IMR-90 (cell line): ENCODE measurements around the gene LHFPL6. TPM values are rescaled to one million over a fixed set of nuclear protein-coding genes. Genes with fewer than 3 reads are reported as not detected.
A peak's percentile ranks its signal among the peaks of the same experiment; 100 is the strongest.

ENCODE experiments used
- ATAC-seq: fragments of 200-7000 bp; cut with Tn5 transposase; 2 replicates; pipeline ENCODE4 v1.9.1; 2020; ENCODE audit warnings: low read depth, mild to moderate bottlenecking, moderate library complexity
- BruUV-seq: library from RNA; stranded (reverse); fragments of 400-500 nt; replicated peaks from 2 replicates; lab custom pipeline; 2021; lab: Mats Ljungman, UMichigan
- CTCF ChIA-PET: fragments of 300-600 bp; formaldehyde crosslinking; extraction: SDS; loops from one replicate; lab custom pipeline; 2021; ENCODE audit warnings: antibody characterized with exemption; lab: Yijun Ruan, JAX
- POLR2A ChIA-PET: fragments of 300-600 bp; sonication (Branson Sonifier 250); formaldehyde crosslinking; loops from one replicate; lab custom pipeline; 2022; ENCODE audit warnings: antibody characterized with exemption; ENCODE audit not compliant: unreplicated experiment; lab: Charles Lee
- DNase-seq: peaks from one replicate; pipeline ENCODE4 v3.0.0; 2013
- H2AFZ ChIP-seq: replicated peaks from 2 replicates; pipeline ENCODE3; 2013; ENCODE audit warnings: low read length, mild to moderate bottlenecking; ENCODE audit not compliant: poor library complexity
- H2AK5ac ChIP-seq: 2 replicates; pipeline ENCODE4 v1.6.1; 2013; ENCODE audit warnings: low read depth, low read length, inconsistent platforms
- H2AK9ac ChIP-seq: replicated peaks from 2 replicates; pipeline ENCODE3; 2013; ENCODE audit warnings: mild to moderate bottlenecking, low read depth, low read length, moderate library complexity; ENCODE audit not compliant: poor library complexity
- H2BK120ac ChIP-seq: 2 replicates; pipeline ENCODE4 v1.6.1; 2013; ENCODE audit warnings: low read depth, low read length, inconsistent platforms
- H2BK15ac ChIP-seq: 3 replicates; pipeline ENCODE4 v1.6.1; 2013; ENCODE audit warnings: low read depth, low read length, inconsistent platforms
- H2BK20ac ChIP-seq: 2 replicates; pipeline ENCODE4 v1.6.1; 2013; ENCODE audit warnings: low read depth, mild to moderate bottlenecking, inconsistent platforms, low read length, moderate library complexity
- H2BK5ac ChIP-seq: 2 replicates; pipeline ENCODE4 v1.6.1; 2013; ENCODE audit warnings: mild to moderate bottlenecking, low read depth, low read length, inconsistent platforms; ENCODE audit not compliant: poor library complexity, severe bottlenecking
- H3K14ac ChIP-seq: replicated peaks from 2 replicates; pipeline ENCODE4 v1.6.1; 2013; ENCODE audit warnings: low read depth, low read length, inconsistent platforms
- H3K18ac ChIP-seq: 2 replicates; pipeline ENCODE4 v1.6.1; 2013; ENCODE audit warnings: low read depth, low read length, control low read depth
- H3K23ac ChIP-seq: 2 replicates; pipeline ENCODE4 v1.6.1; 2013; ENCODE audit warnings: low read depth, low read length, inconsistent platforms
- H3K27ac ChIP-seq: 2 replicates; pipeline ENCODE4 v1.5.1; 2013; ENCODE audit warnings: mild to moderate bottlenecking, control low read depth, low read length; ENCODE audit not compliant: insufficient read depth
- H3K27me3 ChIP-seq: 2 replicates; pipeline ENCODE4 v1.6.1; 2013; ENCODE audit warnings: low read length; ENCODE audit not compliant: control insufficient read depth, insufficient read depth
- H3K36me3 ChIP-seq: 2 replicates; pipeline ENCODE4 v1.6.1; 2013; ENCODE audit warnings: low read length, mixed read lengths; ENCODE audit not compliant: control insufficient read depth, insufficient read depth
- H3K4ac ChIP-seq: 2 replicates; pipeline ENCODE4 v1.6.1; 2013; ENCODE audit warnings: low read depth, low read length, inconsistent platforms
- H3K4me1 ChIP-seq: 2 replicates; pipeline ENCODE4 v1.6.1; 2013; ENCODE audit warnings: low read length, mixed read lengths; ENCODE audit not compliant: control insufficient read depth, insufficient read depth
- H3K4me2 ChIP-seq: 2 replicates; pipeline ENCODE4 v1.6.1; 2013; ENCODE audit warnings: low read depth, mild to moderate bottlenecking, control low read depth, low read length, moderate library complexity
- H3K4me3 ChIP-seq: 2 replicates; pipeline ENCODE4 v1.5.1; 2013; ENCODE audit warnings: low read depth, mild to moderate bottlenecking, control low read depth, low read length, moderate library complexity; ENCODE audit not compliant: insufficient read depth
- H3K56ac ChIP-seq: 2 replicates; pipeline ENCODE4 v1.6.1; 2013; ENCODE audit warnings: low read length, inconsistent platforms; ENCODE audit not compliant: insufficient read depth; ENCODE audit errors: extremely low read depth
- H3K79me1 ChIP-seq, 2 experiments: 2 replicates each; pipeline ENCODE4 v1.6.1; 2013; ENCODE audit warnings: low read length in 2 of 2, inconsistent platforms in 1 of 2, low read depth in 1 of 2
- H3K9ac ChIP-seq: 2 replicates; pipeline ENCODE4 v1.6.1; 2013; ENCODE audit warnings: low read depth, low read length, control low read depth
- H3K9me1 ChIP-seq: 2 replicates; pipeline ENCODE4 v1.6.1; 2013; ENCODE audit warnings: low read length, inconsistent platforms; ENCODE audit not compliant: insufficient read depth
- H3K9me3 ChIP-seq: 2 replicates; pipeline ENCODE4 v1.6.1; 2013; ENCODE audit warnings: low read length; ENCODE audit not compliant: control insufficient read depth, insufficient read depth
- H4K20me1 ChIP-seq: 2 replicates; pipeline ENCODE4 v1.6.1; 2013; ENCODE audit warnings: low read length, inconsistent platforms; ENCODE audit not compliant: insufficient read depth
- H4K5ac ChIP-seq: 2 replicates; pipeline ENCODE4 v1.6.1; 2013; ENCODE audit warnings: mild to moderate bottlenecking, low read depth, low read length, control low read depth
- H4K8ac ChIP-seq, 2 experiments: 2 replicates each; pipeline ENCODE4 v1.6.1; 2013; ENCODE audit warnings: low read depth in 2 of 2, low read length in 2 of 2, control low read depth in 1 of 2, inconsistent platforms in 1 of 2
- H4K91ac ChIP-seq: 2 replicates; pipeline ENCODE4 v1.6.1; 2013; ENCODE audit warnings: low read depth, low read length, inconsistent platforms; ENCODE audit not compliant: insufficient read depth
- BHLHE40 ChIP-seq: fragments of 150-350 bp; IDR thresholded peaks from 2 replicates; pipeline ENCODE4 v1.6.1; 2016; ENCODE audit warnings: mild to moderate bottlenecking, low read depth, low read length
- CEBPB ChIP-seq: IDR thresholded peaks from 2 replicates; pipeline ENCODE4 v1.6.1; 2012; ENCODE audit warnings: low read depth, low read length, improper control_type of control experiment
- CTCF ChIP-seq: conservative IDR thresholded peaks from 2 replicates; pipeline ENCODE4 v1.5.1; 2012; ENCODE audit warnings: mild to moderate bottlenecking, low read depth, low read length, improper control_type of control experiment
- FOS ChIP-seq: fragments of 150-350 bp; IDR thresholded peaks from 2 replicates; pipeline ENCODE4 v1.6.1; 2016; ENCODE audit warnings: low read depth, low read length
- MAFK ChIP-seq: IDR thresholded peaks from 2 replicates; pipeline ENCODE4 v1.6.1; 2012; ENCODE audit warnings: low read depth, low read length, improper control_type of control experiment
- MAZ ChIP-seq: IDR thresholded peaks from 2 replicates; pipeline ENCODE4 v1.6.1; 2012; ENCODE audit warnings: low read depth, mild to moderate bottlenecking, low read length, improper control_type of control experiment, moderate library complexity, borderline replicate concordance
- RAD21 ChIP-seq: IDR thresholded peaks from 2 replicates; pipeline ENCODE4 v1.6.1; 2012; ENCODE audit warnings: low read length, improper control_type of control experiment
- RCOR1 ChIP-seq: IDR thresholded peaks from 2 replicates; pipeline ENCODE4 v1.6.1; 2012; ENCODE audit warnings: mild to moderate bottlenecking, low read length, improper control_type of control experiment; ENCODE audit not compliant: insufficient replicate concordance
- SMC3 ChIP-seq: fragments of 150-350 bp; IDR thresholded peaks from 2 replicates; pipeline ENCODE4 v1.6.1; 2016; ENCODE audit warnings: low read depth, mild to moderate bottlenecking, antibody characterized with exemption, low read length, moderate library complexity
- dilution Hi-C: fragments of 300-500 bp; cut with HindIII; formaldehyde crosslinking; loops from one replicate; pipeline ENCODE4 v1.14.3; 2018; ENCODE audit warnings: low sequenced_read_pairs; ENCODE audit not compliant: unreplicated experiment
- in situ Hi-C: fragments of 300-500 bp; cut with MboI; formaldehyde crosslinking; loops from 3 replicates; pipeline ENCODE4 v1.14.3; 2019; ENCODE audit warnings: low sequenced_read_pairs, inconsistent platforms, mixed read lengths
- intact Hi-C: fragments of 100-400 bp; cut with micrococcal nuclease; formaldehyde crosslinking; loops from 2 replicates; pipeline ENCODE4 v1.10.0; 2022
- polyA plus RNA-seq, 3 experiments: library from polyadenylated mRNA; depleted of rRNA; stranded (reverse); fragments of >200 nt; gene quantifications; 2 replicates each; pipeline ENCODE4 v1.2.3, GENCODE V29; 2012; ENCODE audit warnings: low replicate concordance in 1 of 3
- total RNA-seq: library from RNA; depleted of rRNA; stranded (reverse); fragments of >200 nt; gene quantifications from 2 replicates; pipeline ENCODE4 v1.2.3, GENCODE V29; 2012

Gene LHFPL6
- total and polyA plus RNA-seq, 2 of the 4 experiments (the other 2 are of a cell fraction) = 24.7 to 36.1 TPM

GRCh38 chr13:39415008-39415802 lies 187.8 kb downstream of the LHFPL6 start (continued):
- TF ChIP-seq CTCF = peak; percentile 53

GRCh38 chr13:39414339-39414738 lies 188.7 kb downstream of the LHFPL6 start:
- H2BK5ac ChIP-seq = no peak overlapping the region
- H2AFZ ChIP-seq = no peak overlapping the region
- H3K9me3 ChIP-seq = no peaks in the 10 kb centered on the region
- no peak overlapping the region for H3K23ac ChIP-seq
- H3K9ac ChIP-seq = no peak overlapping the region
- H2AK5ac ChIP-seq = no peak overlapping the region
- BruUV-seq = no TSS peak
- H3K36me3 ChIP-seq = no peaks in the 10 kb centered on the region
- no peak overlapping the region for H2AK9ac ChIP-seq
- H4K5ac ChIP-seq = no peak overlapping the region
- no peak overlapping the region for H3K27ac ChIP-seq
- no peaks in the 10 kb centered on the region for H4K20me1 ChIP-seq
- no peak for DNase-seq
- dilution Hi-C loops = no loop called here
- peaks cover 0 to 6% of the 10 kb centered on the region in 2 experiments; a peak in 1 of 4 replicates for H3K79me1 ChIP-seq
- ChIA-PET CTCF (interaction anchor here (0.9 to 1.1 kb wide), 3 partner anchors 198 to 292 kb away, joined by 3 to 6 read pairs (median 3); no protein-coding TSS in a partner anchor), POLR2A (no interaction called here)
- ATAC-seq = no peak
- H3K14ac ChIP-seq = no peak overlapping the region
- H3K9me1 ChIP-seq = no peaks in the 10 kb centered on the region
- no peak overlapping the region for H2BK20ac ChIP-seq
- TF ChIP-seq CEBPB (no peak), MAZ (no peak), RCOR1 (no peak), MAFK (no peak), SMC3 (no peak), FOS (no peak), RAD21 (no peak), BHLHE40 (no peak)
- peaks cover 2% of the 10 kb centered on the region; the same call in 1 of the 2 replicates for H3K4me1 ChIP-seq
- no peak overlapping the region for H2BK15ac ChIP-seq
- H3K18ac ChIP-seq = no peak overlapping the region
- H3K27me3 ChIP-seq = no peaks in the 10 kb centered on the region
- intact Hi-C loops = loop anchor here (5.0 to 10.0 kb wide), 2 partner anchors 267 to 380 kb away; partner anchors contain the start of genes NHLRC3 and PROSER1
- no peak overlapping the region for H4K8ac ChIP-seq
- H3K4me2 ChIP-seq = no peak overlapping the region
- no peak overlapping the region for H2BK120ac ChIP-seq
- no peak overlapping the region for H4K91ac ChIP-seq
- no peak overlapping the region for H3K4me3 ChIP-seq
- H3K56ac ChIP-seq = no peak overlapping the region
- in situ Hi-C loops = loop anchor here (10.0 kb wide), 1 partner anchor 190 kb away; the partner anchor contains the start of gene LHFPL6
- no peak overlapping the region for H3K4ac ChIP-seq
